Activated CD8-positive, alpha-beta memory T cell treated with anti-CD3 and anti-CD28 coated beads, Interleukin-2, amount 10 ng/mL, durations not matched to agents 7 days and 5 days (primary cell): Measurements from ENCODE around the gene PDCD11. TPM values are rescaled to one million over a fixed set of nuclear protein-coding genes. Genes with fewer than 3 reads are reported as not detected.

ENCODE experiments used
- ATAC-seq: fragments of 150-1000 bp; cut with Tn5 transposase; one replicate; pipeline ENCODE4 v1.10.0; 2021; ENCODE audit warnings: moderate library complexity
- CTCF ChIA-PET: fragments of 350-600 bp; sonication (Branson Sonifier 250); formaldehyde crosslinking; loops from one replicate; lab custom pipeline; 2021; ENCODE audit warnings: antibody characterized with exemption; lab: Charles Lee
- DNase-seq: peaks from one replicate; pipeline ENCODE4 v3.0.0-alpha.2; 2020
- H3K27ac Mint-ChIP-seq: one replicate; pipeline ENCODE4 v1.8.0; 2021; ENCODE audit warnings: mild to moderate bottlenecking, mixed read lengths
- H3K27me3 Mint-ChIP-seq: one replicate; pipeline ENCODE4 v1.8.0; 2021; ENCODE audit warnings: mixed read lengths
- H3K36me3 Mint-ChIP-seq: one replicate; pipeline ENCODE4 v1.8.0; 2021; ENCODE audit warnings: mild to moderate bottlenecking, mixed read lengths
- H3K4me1 Mint-ChIP-seq: one replicate; pipeline ENCODE4 v1.8.0; 2021; ENCODE audit warnings: mixed read lengths
- H3K4me3 Mint-ChIP-seq: one replicate; pipeline ENCODE4 v1.8.0; 2021; ENCODE audit warnings: mild to moderate bottlenecking, moderate library complexity, mixed read lengths
- H3K9me3 Mint-ChIP-seq: one replicate; pipeline ENCODE4 v1.8.0; 2022; ENCODE audit warnings: low read depth, mixed read lengths
- total RNA-seq, 2 experiments: library from RNA; stranded (reverse); gene quantifications; one replicate each; pipeline ENCODE4 v1.2.3, GENCODE V29; 2021

The PDCD11 gene
- total RNA-seq, 2 experiments from 2014 or later = 59.4 to 67.7 TPM

DNA sequence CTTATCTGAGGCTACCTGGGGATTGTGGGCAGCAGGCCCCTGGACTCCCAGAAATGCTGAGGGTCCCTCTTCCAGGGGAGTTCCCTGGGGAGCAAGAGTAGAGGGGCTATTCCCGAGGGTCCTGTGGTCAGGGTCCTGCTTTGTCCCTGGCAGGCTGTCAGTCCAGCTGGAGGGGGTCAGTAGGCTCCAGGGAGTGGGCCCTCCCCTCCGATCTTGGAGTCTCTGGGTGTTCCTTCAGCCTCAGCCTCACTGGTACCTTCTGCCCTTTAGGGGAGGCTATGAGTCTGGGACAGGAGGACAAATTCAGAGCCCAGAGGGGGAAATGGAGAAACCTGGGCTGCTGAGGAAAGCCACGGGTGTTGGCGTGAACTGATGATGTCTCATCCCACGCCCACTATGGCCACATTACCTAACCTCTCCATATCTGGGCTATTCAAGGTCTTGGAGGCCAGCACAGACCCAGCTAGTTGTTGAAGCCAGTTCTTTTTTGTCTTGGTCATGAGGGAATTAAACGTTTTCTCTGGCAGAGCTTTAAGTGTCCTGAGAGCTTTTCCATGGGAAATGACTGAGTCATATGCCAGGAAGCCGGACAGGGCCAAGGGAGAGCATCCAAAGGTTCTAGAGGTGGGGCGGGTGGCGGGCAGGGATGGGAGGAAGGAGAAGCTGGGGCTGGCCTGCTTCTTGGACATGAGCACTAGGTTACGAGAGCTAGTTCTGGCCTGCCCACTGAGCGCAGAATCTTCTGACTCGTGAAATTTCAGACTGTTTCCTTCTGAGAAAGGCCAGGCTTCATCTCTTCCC is 49.5 kb downstream of the PDCD11 start:
- ATAC-seq = no peak
- no peaks in the 10 kb centered on the region for H3K27me3 Mint-ChIP-seq
- no peak for DNase-seq
- H3K27ac Mint-ChIP-seq = peak overlapping the region; percentile 3
- peaks cover 48% of the 10 kb centered on the region for H3K4me1 Mint-ChIP-seq
- CTCF ChIA-PET = interaction anchor here (0.9 to 1.3 kb wide), 3 partner anchors 9 to 39 kb away, joined by 3 to 5 read pairs (median 3); no protein-coding TSS in a partner anchor
- H3K9me3 Mint-ChIP-seq = no peaks in the 10 kb centered on the region
- no peak overlapping the region for H3K4me3 Mint-ChIP-seq
- peaks cover 59% of the 10 kb centered on the region for H3K36me3 Mint-ChIP-seq

DNA sequence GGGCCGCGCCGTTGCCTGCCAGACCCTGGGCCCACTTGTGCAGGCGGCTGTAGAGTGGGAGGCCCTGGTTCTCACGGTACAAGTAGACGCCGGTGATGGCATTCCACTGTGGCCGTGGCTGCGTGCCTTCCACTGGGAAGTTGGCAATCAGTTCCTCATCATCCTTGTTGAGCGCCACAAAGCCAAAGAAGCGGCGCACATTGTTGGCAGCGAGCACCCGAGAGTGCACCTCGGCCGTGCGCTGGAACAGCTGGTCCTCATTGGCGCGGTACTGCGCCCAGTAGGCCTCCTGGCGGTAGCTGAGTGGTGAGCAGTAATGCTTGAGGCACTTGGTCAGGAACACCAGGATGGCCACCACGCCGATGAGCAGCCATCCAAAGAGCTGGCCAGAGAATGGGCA is 50.8 kb downstream of the PDCD11 start:
- Mint-ChIP-seq H3K27ac (no peak overlapping the region), H3K27me3 (no peaks in the 10 kb centered on the region), H3K36me3 (peaks cover 64% of the 10 kb centered on the region), H3K9me3 (no peaks in the 10 kb centered on the region), H3K4me3 (no peak overlapping the region), H3K4me1 (peaks cover 51% of the 10 kb centered on the region)
- DNase-seq = no peak
- CTCF ChIA-PET = interaction anchor here (1.0 kb wide), 1 partner anchor 30 kb away, joined by 3 read pairs; no protein-coding TSS in a partner anchor
- no peak for ATAC-seq

DNA sequence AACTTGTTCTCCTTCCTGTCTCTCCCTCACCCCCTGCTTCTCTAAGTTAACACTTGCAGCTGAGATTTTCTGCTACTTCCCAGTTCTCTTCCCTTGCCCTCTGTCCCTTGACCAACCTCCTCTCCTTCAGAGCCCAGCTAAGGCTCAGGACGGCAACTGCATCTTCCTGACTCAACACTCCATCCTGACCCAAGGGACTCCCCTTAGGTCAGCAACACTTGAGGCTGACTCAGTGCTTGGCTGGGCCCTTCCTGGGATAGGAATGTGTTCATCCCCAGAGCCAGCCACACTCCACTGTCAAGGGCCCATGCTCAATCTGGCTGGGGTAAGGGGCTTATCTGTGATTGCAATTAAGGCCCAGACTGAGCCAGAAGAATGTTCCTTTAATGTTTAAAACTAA is 52.3 kb downstream of the PDCD11 start:
- peaks cover 58% of the 10 kb centered on the region for H3K36me3 Mint-ChIP-seq
- CTCF ChIA-PET = interaction anchor here (0.6 to 6.5 kb wide), 6 partner anchors 19 to 400 kb away, joined by 3 to 54 read pairs (median 4); no protein-coding TSS in a partner anchor
- ATAC-seq = no peak
- peak overlapping the region; percentile 82 for H3K4me3 Mint-ChIP-seq
- no peaks in the 10 kb centered on the region for H3K27me3 Mint-ChIP-seq
- peak overlapping the region; percentile 65 for H3K27ac Mint-ChIP-seq
- H3K9me3 Mint-ChIP-seq = no peaks in the 10 kb centered on the region
- DNase-seq = no peak
- peaks cover 64% of the 10 kb centered on the region for H3K4me1 Mint-ChIP-seq

DNA sequence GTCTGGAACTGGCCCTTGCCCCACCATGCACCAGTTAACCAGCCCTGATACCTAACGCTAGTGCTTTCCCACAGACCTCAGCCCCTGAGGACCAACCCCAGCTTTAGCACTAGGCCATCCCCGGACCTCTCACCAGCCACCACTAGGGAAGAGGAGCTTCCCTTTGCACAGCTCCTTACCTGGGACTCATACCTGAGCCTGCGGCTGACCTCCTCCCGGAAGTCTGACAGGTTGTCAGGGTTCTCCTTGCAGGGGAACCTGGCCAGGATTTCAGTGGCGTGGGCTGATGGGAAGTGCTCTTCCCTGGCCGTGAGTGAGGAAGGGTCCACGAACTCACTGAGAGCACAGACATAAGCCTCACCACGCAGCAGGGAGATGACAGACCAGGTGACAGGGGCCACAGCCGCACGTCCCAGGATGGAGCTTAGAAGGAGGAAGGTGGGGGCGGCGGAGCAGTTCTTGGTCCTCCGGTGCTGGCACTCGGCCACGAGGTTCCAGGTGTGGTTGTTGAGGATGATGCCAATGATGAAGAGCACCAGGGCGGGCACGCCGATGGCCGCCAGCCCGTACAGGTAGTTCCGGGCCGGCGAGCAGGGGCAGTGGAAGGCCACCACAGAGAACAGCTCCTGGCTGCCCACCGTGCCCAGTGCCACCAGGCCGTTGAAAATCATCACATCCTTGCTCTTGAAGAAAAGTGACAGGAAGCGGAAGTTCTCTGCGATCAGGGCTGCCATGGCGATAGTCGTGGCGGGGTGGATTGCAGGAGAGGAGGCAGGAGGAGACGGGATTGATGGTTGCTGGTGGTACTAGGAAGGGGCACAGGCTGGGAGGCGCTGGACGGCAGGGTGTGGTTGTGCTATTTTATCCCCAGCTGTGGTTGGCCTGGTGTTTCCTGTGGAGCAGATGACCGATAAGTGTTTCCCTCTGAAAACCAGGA is 53.0 kb downstream of the PDCD11 start:
- ATAC-seq (no peak), DNase-seq (no peak)
- peaks cover 67% of the 10 kb centered on the region for H3K4me1 Mint-ChIP-seq
- H3K27me3 Mint-ChIP-seq = no peaks in the 10 kb centered on the region
- peak overlapping the region; percentile 70 for H3K27ac Mint-ChIP-seq
- no peaks in the 10 kb centered on the region for H3K9me3 Mint-ChIP-seq
- CTCF ChIA-PET = interaction anchor here (1.0 to 6.5 kb wide), 6 partner anchors 18 to 35 kb away, joined by 3 to 54 read pairs (median 16); no protein-coding TSS in a partner anchor
- peak overlapping the region; percentile 82 for H3K4me3 Mint-ChIP-seq
- H3K36me3 Mint-ChIP-seq = peaks cover 52% of the 10 kb centered on the region

DNA sequence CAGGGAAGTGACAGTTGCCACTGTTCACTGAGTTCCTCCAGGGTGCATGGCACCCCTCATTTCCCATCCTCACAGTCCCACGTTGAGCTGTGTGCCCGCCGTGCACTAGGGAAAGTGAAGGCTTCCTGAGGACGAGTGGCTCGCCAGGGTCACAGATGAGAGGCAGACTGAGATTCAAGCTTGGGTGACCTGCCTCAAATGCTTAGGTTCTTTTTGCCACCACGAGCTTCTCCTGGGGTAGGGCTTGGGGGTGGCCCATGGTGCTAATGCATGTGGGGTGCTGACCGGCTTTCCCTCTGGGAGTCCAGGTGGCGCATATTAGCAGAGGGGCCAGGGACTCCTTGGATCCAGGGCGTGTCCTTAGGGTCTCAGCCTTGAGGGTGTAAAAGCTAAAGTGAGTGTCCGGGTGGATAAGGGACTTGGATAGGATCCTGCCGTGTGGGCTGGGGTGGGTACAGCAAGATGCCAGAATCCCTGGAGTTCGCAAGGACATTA is 53.8 kb downstream of the PDCD11 start:
- Mint-ChIP-seq H3K9me3 (no peaks in the 10 kb centered on the region), H3K4me3 (peak overlapping the region; percentile 82), H3K4me1 (peaks cover 63% of the 10 kb centered on the region), H3K27ac (peak overlapping the region; percentile 89), H3K27me3 (no peaks in the 10 kb centered on the region), H3K36me3 (peaks cover 45% of the 10 kb centered on the region)
- DNase-seq (no peak), ATAC-seq (no peak)
- CTCF ChIA-PET = interaction anchor here (1.1 to 6.5 kb wide), 6 partner anchors 20 to 35 kb away, joined by 3 to 54 read pairs (median 32); no protein-coding TSS in a partner anchor

DNA sequence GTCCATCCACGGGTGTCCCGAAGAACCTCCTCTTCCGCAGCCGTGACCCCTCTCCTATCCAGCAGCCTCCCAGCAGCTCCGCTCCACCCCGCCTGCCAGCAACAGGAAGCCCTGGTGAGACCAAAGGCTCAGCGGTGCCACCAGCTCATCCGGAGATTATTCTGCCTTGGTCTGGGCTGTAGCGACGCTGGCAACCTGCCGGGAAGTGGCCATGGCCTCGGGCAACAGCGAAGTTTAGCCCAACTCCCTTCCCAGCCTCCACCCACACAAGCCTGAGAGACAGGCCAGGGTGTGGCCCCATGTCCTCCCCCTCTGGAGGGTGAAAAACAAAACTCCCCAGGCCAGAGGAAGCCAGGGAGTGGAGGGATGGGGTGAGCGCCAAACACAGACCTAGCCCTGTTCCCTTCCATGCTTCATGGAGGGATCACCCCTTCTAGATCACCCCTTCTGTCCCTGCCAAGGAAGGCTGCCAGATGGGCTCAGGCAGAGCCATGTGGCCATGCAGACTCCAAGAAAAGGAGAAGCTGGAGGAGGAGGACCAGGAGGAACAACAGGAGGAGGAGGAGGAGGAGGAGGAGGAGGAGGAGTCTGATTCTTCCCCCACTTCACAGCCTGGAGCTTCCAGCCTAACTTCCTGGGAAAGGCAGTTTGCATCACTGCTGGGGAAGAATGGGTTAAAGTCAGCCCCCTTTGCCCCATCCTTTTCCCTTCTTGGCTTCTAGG is 54.8 kb downstream of the PDCD11 start:
- peaks cover 57% of the 10 kb centered on the region for H3K4me1 Mint-ChIP-seq
- CTCF ChIA-PET = interaction anchor here (0.7 to 6.5 kb wide), 12 partner anchors 9 to 42 kb away, joined by 3 to 54 read pairs (median 4); partner anchors contain the start of genes CALHM3 and NEURL1
- H3K27me3 Mint-ChIP-seq = no peaks in the 10 kb centered on the region
- ATAC-seq = peak; percentile 71
- peaks cover 42% of the 10 kb centered on the region for H3K36me3 Mint-ChIP-seq
- H3K4me3 Mint-ChIP-seq = peak overlapping the region; percentile 82
- DNase-seq = peak; percentile 75
- H3K9me3 Mint-ChIP-seq = no peaks in the 10 kb centered on the region
- H3K27ac Mint-ChIP-seq = peak overlapping the region; percentile 89

DNA sequence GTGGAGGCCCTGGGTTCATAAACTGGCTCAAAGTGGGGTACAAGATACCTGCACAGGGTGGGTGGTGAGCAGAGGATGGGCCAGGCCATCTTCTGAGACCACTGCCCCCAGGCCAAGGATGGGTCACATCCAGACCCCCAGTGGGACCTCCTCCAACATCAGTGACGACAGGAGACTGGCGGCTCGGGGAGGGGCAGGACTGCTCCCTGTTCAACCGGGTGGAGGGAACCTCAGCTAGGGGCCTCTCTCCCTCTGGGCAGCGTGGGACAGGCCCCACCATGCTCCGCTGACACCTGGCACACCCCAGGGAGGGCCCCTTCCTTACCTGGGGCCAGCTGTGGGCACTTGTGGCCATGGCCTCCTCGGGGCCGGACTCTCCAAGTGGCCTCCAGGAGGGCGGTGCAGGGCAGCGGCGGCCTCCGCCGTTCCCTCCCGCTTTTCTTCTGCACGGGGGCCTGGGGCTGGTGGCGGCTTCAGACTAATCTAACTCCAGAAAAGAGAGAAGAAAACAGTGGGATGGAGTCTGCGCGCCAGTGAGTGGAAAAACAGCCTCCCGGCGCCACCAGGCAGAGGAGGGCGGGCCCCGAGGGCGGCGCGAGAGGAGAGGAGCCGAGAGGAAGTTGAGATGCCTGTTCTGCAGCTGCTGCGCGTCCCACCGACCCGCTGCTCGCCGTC is 55.5 kb downstream of the PDCD11 start, which contains the start of gene CALHM2:
Gene CALHM2, minus strand, starts transcription at position 540 of the 675 bp plus-strand sequence. CDS start 2,429 bp downstream, outside the sequence.
- Mint-ChIP-seq H3K27ac (peak within 1 kb of the TSS; percentile 89), H3K4me1 (peaks cover 56% of the 10 kb centered on the region), H3K4me3 (peak within 1 kb of the TSS; percentile 82), H3K9me3 (no peaks in the 10 kb centered on the region), H3K36me3 (peaks cover 38% of the 10 kb centered on the region), H3K27me3 (no peaks in the 10 kb centered on the region)
- CTCF ChIA-PET = interaction anchor here (0.6 to 6.5 kb wide), 11 partner anchors 8 to 42 kb away, joined by 3 to 54 read pairs (median 6); partner anchors contain the start of genes CALHM3 and NEURL1
- DNase-seq (peak; percentile 74), ATAC-seq (peak; percentile 83)

DNA sequence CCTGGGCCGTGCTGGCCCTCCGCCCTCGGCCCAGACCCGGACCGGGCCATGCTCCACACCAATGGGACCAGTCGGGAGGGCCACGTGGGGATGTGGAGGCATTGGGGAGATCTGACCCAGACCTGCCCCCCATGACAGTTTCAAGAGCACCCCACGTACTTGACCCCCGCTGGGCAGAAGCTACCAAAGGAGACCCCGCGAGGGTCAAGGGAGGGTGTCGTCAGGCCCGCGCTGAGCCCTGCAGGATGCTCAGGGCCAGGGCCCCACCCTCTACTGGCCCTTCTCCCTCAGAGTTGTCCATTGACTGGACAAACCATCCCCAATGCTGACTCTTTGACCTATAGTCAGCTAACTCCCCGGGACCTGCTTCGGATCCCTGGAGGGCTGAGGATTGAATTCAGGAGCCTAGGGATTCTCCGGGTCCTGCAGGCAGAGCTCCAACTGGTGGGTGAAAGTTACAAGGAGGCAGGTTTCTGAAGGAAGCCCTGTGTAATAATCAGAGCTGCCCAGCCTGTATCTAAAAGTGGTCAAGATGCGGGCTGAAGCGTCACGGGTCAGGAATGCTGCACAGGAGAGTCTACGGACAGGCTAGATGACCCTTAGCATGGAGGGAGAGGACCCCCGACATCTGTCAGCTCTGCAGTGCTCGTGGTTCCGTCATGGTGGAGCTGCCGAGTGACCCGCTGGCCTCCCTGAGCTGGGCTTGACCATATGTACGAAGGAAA is 56.2 kb downstream of the PDCD11 start:
- no peak for ATAC-seq
- peak overlapping the region; percentile 82 for H3K4me3 Mint-ChIP-seq
- CTCF ChIA-PET = interaction anchor here (0.6 to 6.5 kb wide), 10 partner anchors 7 to 41 kb away, joined by 3 to 54 read pairs (median 14); partner anchors contain the start of gene NEURL1
- H3K4me1 Mint-ChIP-seq = peaks cover 54% of the 10 kb centered on the region
- H3K27ac Mint-ChIP-seq = peak overlapping the region; percentile 89
- no peaks in the 10 kb centered on the region for H3K27me3 Mint-ChIP-seq
- H3K36me3 Mint-ChIP-seq = peaks cover 33% of the 10 kb centered on the region
- DNase-seq = no peak
- H3K9me3 Mint-ChIP-seq = no peaks in the 10 kb centered on the region

DNA sequence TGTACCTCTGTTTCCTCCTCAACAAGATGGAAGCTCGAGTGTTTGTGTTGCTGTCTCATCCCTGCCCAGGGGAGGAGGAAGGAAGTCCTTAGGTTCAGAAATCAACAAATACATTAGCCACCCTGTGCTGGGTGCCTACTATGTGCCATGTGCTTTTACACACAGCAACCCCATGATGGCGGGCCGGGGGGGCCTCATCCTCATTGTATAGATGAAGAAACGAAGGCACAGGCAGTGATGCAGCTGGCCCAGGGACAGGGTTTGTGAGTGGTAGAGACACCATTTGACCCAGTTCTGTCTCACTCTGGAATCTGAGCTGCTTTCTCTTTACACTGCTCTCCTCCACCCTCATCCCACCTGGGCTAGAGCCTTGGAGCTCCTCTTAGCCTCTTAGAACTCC is 57.6 kb downstream of the PDCD11 start:
- no peak overlapping the region for H3K27ac Mint-ChIP-seq
- DNase-seq (no peak), ATAC-seq (no peak)
- H3K36me3 Mint-ChIP-seq = peaks cover 25% of the 10 kb centered on the region
- H3K9me3 Mint-ChIP-seq = no peaks in the 10 kb centered on the region
- H3K27me3 Mint-ChIP-seq = no peaks in the 10 kb centered on the region
- no peak overlapping the region for H3K4me3 Mint-ChIP-seq
- CTCF ChIA-PET = interaction anchor here (1.8 to 6.5 kb wide), 6 partner anchors 8 to 31 kb away, joined by 5 to 54 read pairs (median 32); no protein-coding TSS in a partner anchor
- H3K4me1 Mint-ChIP-seq = peaks cover 53% of the 10 kb centered on the region

DNA sequence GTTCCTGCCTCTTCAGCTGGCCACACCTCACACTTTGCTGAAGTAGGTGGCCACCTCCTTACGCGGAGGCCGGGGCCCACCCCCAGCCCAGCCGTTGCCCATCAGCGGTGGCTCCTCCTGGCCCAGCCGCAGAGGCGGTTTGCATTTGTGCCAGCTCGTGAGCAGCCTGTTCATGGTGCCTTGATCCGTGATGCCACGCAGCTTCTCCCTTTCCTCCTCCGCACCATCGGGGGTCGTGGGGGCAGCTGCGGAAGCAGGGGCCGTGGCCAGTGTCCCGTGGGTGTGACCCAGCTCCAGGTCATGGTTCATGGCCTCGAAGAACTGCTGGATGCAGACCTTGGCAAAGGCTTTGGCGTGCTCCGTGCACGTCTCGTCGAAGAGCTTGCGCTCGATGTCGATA is 58.8 kb downstream of the PDCD11 start:
- Mint-ChIP-seq H3K4me1 (peaks cover 53% of the 10 kb centered on the region), H3K36me3 (peaks cover 13% of the 10 kb centered on the region)

DNA sequence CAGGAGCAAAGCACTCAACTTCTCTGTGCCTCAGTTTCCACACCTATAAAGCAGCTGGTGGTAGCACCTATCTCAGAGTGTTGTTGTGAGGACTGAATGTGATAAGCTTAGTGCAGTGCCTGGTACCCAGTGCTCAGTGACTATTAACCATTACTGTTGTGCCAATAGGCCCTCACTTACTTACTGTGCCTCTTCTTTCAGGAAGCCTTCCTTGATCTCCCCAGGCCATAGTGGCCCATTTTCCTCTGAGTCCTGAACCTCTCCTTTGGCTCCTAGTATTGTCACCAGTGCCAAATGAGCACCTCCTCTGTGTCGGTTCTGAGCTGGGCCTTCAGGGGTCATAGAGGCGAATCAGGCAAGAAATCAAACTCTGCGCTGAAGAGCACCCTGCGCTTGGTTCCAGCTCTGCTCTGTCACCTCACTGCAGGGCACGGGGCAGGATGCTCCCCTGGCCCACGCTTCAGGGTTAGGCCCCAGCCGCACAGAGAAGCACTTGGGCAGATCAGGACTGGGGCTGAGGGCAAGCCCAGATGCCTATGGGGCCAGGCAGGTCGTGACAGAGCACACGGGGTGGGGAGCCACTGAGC is 59.7 kb downstream of the PDCD11 start:
- Mint-ChIP-seq H3K4me1 (peaks cover 44% of the 10 kb centered on the region), H3K27ac (no peak overlapping the region)

More for the DNA sequence above, 58.8 kb downstream of the PDCD11 start:
- CTCF ChIA-PET = interaction anchor here (1.8 to 6.5 kb wide), 3 partner anchors 9 to 15 kb away, joined by 5 to 40 read pairs (median 8); no protein-coding TSS in a partner anchor
- ATAC-seq (no peak), DNase-seq (no peak)
- Mint-ChIP-seq H3K9me3 (no peaks in the 10 kb centered on the region), H3K27me3 (no peaks in the 10 kb centered on the region), H3K4me3 (no peak overlapping the region), H3K27ac (no peak overlapping the region)

More for the DNA sequence above, 59.7 kb downstream of the PDCD11 start:
- Mint-ChIP-seq H3K36me3 (peaks cover 3% of the 10 kb centered on the region), H3K9me3 (no peaks in the 10 kb centered on the region), H3K4me3 (no peak overlapping the region), H3K27me3 (no peaks in the 10 kb centered on the region)
- CTCF ChIA-PET = interaction anchor here (2.0 to 6.5 kb wide), 3 partner anchors 10 to 29 kb away, joined by 8 to 40 read pairs (median 9); no protein-coding TSS in a partner anchor
- no peak for ATAC-seq
- no peak for DNase-seq
